Ascending aorta (tissue), 2 donors: ENCODE data around the gene CCDC142. TPM values are rescaled to one million over a fixed set of nuclear protein-coding genes. Genes with fewer than 3 reads are reported as not detected.

ENCODE experiments used
- DNase-seq, 2 donors: peaks; one replicate each; pipeline ENCODE4 v3.0.0-alpha.2; 2019; ENCODE audit warnings: low spot score in 2 of 2
- H3K27ac ChIP-seq, 2 donors: fragments of 200-600 bp; sonication (generic); one replicate each; pipeline ENCODE4 v1.5.1; 2016 to 2017; ENCODE audit warnings: mild to moderate bottlenecking in 1 of 2
- H3K27me3 ChIP-seq: fragments of 200-600 bp; sonication (generic); one replicate; pipeline ENCODE4 v1.5.1; 2017
- H3K36me3 ChIP-seq, 2 donors: fragments of 200-600 bp; sonication (generic); one replicate each; pipeline ENCODE4 v1.5.1; 2016
- H3K4me1 ChIP-seq, 2 donors: fragments of 200-600 bp; sonication (generic); one replicate each; pipeline ENCODE4 v1.5.1; 2016 to 2017; ENCODE audit warnings: mild to moderate bottlenecking in 1 of 2
- H3K4me3 ChIP-seq, 2 donors: fragments of 200-600 bp; sonication (generic); one replicate each; pipeline ENCODE4 v1.5.1; 2016 to 2017; ENCODE audit warnings: mild to moderate bottlenecking in 1 of 2
- H3K9me3 ChIP-seq, 2 donors: fragments of 200-600 bp; sonication (generic); one replicate each; pipeline ENCODE4 v1.5.1; 2016
- CTCF ChIP-seq, 3 experiments: fragments of 200-600 bp in 2 of 3; fragments of 450-650 bp in 1 of 3; sonication (generic) in 2 of 3; IDR thresholded peaks; one replicate each; pipeline ENCODE4 v1.5.1; 2016 to 2019; ENCODE audit warnings: antibody characterized with exemption in 3 of 3, mild to moderate bottlenecking in 1 of 3, moderate library complexity in 1 of 3
- intact Hi-C: fragments of 100-400 bp; cut with DNase I; formaldehyde crosslinking; loops from one replicate; pipeline ENCODE4 v1.15.1; 2023
- total RNA-seq: library from RNA; depleted of rRNA; stranded (reverse); fragments of >200 nt; gene quantifications from one replicate; pipeline ENCODE4 v1.1.0, GENCODE V29; 2016

Gene CCDC142
- total RNA-seq: 16.5 TPM

DNA sequence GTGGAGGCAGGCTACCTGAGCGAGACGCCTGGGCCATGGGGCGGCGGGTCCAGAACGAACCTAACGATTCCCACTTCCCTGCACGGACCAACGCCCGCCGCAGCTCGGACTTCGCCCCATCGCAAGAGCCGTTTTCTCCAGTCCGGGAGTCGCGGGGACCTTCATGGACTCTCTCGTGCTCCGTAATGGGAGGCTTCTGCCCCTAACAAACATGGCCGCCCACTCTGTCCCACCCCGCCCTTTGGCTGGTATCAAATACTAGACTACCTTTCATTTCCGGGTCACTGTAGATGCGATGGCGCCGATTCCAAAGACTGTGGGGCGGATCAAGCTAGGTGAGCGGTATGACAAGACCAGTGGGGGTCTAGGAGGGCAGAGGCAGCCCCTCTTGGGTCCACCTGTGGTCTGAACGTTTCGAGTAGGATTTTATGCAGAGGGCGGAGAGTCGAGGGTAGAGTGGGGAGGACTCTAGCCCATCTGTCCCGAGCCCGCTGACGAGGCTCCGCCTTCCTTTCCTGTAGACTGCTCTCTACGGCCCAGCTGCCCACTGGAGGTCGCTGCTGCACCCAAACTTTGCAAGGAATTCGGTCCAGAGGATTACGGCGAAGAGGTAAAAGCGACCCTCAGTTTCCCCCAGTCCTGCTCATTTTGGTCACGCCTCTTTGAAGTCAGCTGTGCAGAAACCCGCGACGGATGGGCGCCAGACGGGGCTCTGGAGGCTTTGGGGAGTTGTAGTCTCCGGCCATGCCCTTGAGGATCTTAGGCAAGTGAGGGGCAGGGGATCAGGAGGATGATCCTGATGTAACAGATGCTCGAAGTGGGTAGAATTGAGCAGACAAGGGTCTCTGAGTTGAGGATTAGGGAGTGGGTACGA, at the start of gene CCDC142, which contains the start of gene TTC31:
TSS of gene CCDC142 (minus strand) at position 198 of the 874 bp plus-strand sequence. CDS start at position 37, 161 bp downstream.
TSS of gene TTC31 (plus strand) at position 281 of the 874 bp plus-strand sequence. CDS start at position 296, 15 bp downstream.
- peak within 1 kb of the TSS; percentile 85 to 90 for H3K27ac ChIP-seq
- H3K9me3 ChIP-seq: no peaks in the 10 kb centered on the region
- H3K36me3 ChIP-seq: peaks cover 3 to 33% of the 10 kb centered on the region in 2 donors
- H3K4me1 ChIP-seq: peaks cover 9 to 21% of the 10 kb centered on the region in 2 donors
- peak; percentile 92 to 99 for DNase-seq
- peak within 1 kb of the TSS; percentile 80 to 85 for H3K4me3 ChIP-seq
- intact Hi-C loops: loop anchor here (1.0 to 2.0 kb wide), 7 partner anchors 11 to 104 kb away; partner anchors contain the start of genes AUP1, DOK1, HTRA2 and INO80B
- TF ChIP-seq CTCF (IDR thresholded peaks at IDR 0.05): peak; percentile 83 to 91 (median 86)
- no peaks in the 10 kb centered on the region for H3K27me3 ChIP-seq

- no peak overlapping the region for H3K27ac ChIP-seq
- no peak for DNase-seq
- peaks cover 4 to 27% of the 10 kb centered on the region in 2 donors for H3K36me3 ChIP-seq
- H3K9me3 ChIP-seq: no peaks in the 10 kb centered on the region
- no peaks in the 10 kb centered on the region for H3K27me3 ChIP-seq
- H3K4me3 ChIP-seq: no peak overlapping the region
- intact Hi-C loops: loop anchor here (5.0 kb wide), 1 partner anchor 120 kb away; the partner anchor contains the start of gene SEMA4F
- H3K4me1 ChIP-seq: peaks cover 13 to 21% of the 10 kb centered on the region in 2 donors
- TF ChIP-seq CTCF (IDR thresholded peaks at IDR 0.05): no peak
Observed at GRCh38 chr2:74532222-74532621, 49.4 kb upstream of the CCDC142 start.

GRCh38 chr2:74531666-74532065, 48.9 kb upstream of the CCDC142 start:
- DNase-seq: no peak
- Histone ChIP-seq H3K4me3 (no peak overlapping the region), H3K27ac (peak overlapping the region in 1 of 2 donors; percentile 79), H3K36me3 (peaks cover 9 to 33% of the 10 kb centered on the region in 2 donors), H3K9me3 (no peaks in the 10 kb centered on the region), H3K27me3 (no peaks in the 10 kb centered on the region), H3K4me1 (peaks cover 13 to 21% of the 10 kb centered on the region in 2 donors)
- intact Hi-C loops: loop anchor here (5.0 kb wide), 1 partner anchor 121 kb away; the partner anchor contains the start of gene SEMA4F
- no peak for TF ChIP-seq CTCF (IDR thresholded peaks at IDR 0.05)

DNA sequence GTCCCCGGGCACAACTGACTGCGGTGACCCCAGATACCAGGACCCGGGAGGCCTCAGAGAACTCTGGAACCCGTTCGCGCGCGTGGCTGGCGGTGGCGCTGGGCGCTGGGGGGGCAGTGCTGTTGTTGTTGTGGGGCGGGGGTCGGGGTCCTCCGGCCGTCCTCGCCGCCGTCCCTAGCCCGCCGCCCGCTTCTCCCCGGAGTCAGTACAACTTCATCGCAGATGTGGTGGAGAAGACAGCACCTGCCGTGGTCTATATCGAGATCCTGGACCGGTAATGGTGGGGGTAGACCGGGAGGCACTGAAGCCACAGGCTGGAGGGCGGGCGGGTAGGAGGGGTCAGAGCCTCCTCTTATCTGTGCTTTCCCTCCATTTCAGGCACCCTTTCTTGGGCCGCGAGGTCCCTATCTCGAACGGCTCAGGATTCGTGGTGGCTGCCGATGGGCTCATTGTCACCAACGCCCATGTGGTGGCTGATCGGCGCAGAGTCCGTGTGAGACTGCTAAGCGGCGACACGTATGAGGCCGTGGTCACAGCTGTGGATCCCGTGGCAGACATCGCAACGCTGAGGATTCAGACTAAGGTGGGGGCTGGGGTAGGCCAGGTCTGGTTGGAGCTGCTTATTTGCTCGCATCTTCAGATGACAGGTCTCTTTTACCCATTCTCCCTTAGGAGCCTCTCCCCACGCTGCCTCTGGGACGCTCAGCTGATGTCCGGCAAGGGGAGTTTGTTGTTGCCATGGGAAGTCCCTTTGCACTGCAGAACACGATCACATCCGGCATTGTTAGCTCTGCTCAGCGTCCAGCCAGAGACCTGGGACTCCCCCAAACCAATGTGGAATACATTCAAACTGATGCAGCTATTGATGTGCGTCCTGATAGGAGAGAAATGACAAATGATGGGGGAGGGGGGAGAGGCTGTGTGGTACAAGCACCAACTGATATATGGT, 47.7 kb upstream of the CCDC142 start:
- DNase-seq: no peak
- no peaks in the 10 kb centered on the region for H3K9me3 ChIP-seq
- H3K27me3 ChIP-seq: no peaks in the 10 kb centered on the region
- peaks cover 15 to 43% of the 10 kb centered on the region in 2 donors for H3K36me3 ChIP-seq
- H3K4me3 ChIP-seq: peak overlapping the region; percentile 78 to 85
- TF ChIP-seq CTCF (IDR thresholded peaks at IDR 0.05): no peak
- H3K4me1 ChIP-seq: peaks cover 13 to 21% of the 10 kb centered on the region in 2 donors
- intact Hi-C loops: loop anchor here (1.0 to 5.0 kb wide), 2 partner anchors 57 to 122 kb away; partner anchors contain the start of gene SEMA4F
- H3K27ac ChIP-seq: peak overlapping the region; percentile 79 to 84
